ENCODE measurements around the gene GM2A.
"Not testable (repeated sequence)": the region's sequence is repeated elsewhere in the genome, so short reads cannot be mapped to it uniquely, and the experiment has no call there.

Gene GM2A

DNA sequence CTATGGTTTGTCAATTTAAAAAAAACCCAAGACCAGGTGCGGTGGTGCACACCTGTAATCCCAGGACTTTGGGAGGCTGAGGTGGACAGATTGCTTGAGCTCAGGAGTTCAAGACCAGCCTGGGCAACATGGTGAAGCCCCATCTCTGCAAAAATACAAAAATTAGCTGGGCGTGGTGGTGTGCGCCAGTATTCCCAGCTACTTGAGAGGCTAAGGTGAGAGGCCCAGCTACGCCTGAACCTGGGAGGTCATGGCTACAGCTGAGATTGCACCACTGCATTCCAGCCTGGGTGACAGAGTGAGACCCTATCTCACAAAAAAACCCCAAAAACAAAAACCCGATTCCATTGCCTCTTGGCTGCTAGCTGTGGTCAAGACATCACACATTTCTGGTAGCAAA, 2.0 kb downstream of the GM2A start:
- not testable (repeated sequence) for DNase-seq

DNA sequence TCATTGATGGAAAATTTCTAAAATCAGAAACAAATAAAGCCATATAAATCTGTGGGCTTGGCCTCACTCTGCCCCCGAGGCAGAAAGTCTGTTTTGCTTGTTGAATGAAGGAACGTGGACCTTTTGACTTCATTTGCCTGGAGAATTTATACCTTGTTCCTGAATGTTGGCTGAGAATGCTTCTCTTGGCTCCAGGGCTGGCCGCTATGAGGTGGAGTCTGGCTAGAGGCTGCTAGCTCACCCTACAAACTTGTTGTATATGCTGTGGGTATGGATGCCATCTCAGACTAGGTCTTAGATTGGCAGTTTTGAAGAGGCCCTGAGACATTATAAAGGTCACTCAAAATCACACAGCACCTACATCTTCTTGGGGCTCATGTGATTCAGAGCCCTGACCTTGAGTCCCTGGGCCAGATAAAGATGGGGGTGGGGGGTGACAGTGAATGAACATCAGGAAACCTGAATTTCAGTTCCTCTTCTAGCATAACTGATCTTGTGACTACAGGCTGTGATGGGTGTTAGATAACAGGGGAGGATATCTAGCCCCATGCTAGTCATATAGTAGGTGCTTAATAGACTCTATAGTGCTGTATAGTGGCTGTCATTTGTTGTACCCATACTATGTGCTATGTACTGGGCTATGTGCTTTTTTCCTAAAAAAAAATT, 2.8 kb downstream of the GM2A start:
- DNase-seq: no peak

DNA sequence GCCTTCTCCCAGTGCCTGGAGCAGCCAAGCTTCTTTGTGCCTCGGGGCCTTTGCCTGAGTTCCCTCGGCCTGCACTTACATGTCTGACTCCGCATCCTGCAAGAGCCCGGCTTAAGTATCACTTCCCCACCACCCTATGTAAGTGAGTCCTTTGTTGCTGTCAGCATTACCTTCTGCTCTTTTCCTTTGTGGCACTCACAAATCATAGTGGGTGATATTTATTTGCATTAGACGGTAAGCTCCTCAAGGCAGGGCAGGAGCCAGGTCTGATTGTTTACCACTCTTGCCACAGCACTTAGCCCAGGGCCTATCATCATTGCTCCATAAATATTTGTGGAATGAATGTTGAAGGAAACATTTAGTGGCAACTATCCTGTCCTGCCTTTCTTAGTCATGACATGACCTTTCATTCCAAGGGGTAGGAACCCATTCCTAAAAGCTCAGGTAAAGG, 4.8 kb downstream of the GM2A start:
- no peak for DNase-seq

DNA sequence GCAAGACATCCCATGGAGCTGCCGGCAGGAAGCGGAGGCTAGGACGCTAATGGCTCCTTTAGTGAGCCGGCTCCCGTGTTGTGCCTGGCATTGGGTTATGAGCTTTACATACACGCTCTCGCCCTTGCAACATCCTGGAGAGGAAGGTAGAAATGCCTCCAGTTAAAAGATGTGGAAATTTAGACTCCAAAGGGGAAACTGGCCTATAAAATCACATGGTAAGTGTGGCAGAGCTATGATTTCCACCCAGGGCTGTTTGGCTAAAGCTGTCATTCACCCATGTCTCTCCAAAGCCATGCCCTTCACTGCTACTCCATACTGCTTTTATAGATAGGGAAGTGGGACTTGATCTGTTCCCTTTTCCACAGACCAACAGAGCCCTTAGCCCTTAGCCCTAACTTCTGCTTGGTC, 5.2 kb downstream of the GM2A start:
- DNase-seq: no peak

DNA sequence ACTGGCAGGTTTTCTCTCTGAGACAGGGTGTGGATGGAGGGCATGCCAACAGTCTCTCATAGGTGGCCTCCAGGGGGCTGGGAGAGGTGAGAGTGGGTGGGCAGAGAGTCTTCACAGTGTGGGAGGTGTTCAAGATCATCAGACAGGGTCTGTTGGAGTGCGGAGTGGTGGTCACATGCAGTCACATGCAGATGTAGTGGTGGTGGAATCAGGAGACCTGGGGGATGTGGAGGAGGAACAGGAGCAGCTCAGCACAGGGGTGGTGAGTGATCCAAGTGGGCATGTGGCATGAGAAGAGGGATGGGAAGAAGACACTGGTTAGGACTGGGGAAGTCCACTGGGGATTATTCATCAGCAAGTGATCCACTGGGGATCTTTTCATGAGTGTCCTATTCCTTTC, 5.8 kb downstream of the GM2A start:
- no peak for DNase-seq

DNA sequence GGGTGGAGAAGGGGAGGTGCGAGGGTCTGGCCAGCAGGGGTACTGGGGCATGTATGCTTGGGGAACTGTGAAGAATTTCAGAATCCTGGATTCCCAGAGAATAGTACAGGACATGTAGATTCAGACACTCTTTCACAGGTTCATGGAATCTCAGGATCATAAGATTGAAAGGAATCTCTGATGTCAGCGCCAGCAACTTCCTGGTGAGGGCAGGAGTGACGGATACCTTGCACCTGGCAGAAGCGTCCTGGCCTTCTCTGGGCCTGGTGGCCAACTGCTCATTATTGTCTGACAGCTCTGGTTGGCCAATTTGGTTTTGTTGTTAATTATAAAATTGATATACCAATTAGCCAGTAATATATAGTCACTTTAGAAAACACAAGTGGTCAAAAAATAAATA, 6.9 kb downstream of the GM2A start:
- DNase-seq: no peak

DNA sequence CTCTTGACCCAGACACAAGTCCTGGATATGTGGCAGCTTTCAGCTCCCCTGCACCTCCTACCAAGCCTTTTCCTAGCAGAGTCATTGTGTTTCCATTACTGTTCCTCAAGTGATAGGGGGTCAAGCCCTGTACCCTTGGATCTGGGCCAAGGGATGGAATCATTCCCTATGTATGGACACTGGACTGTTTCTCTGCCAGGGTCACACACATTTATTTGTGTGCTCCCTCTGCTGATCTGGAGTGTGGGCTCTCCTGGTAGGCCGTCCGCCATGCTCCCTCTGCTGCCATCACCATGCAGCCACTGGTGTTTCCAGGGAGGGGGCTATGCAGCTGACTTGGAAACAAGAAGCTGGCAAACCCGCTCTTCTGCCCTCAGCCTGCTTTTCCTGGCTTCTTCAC, 9.5 kb downstream of the GM2A start:
- no peak for DNase-seq

DNA sequence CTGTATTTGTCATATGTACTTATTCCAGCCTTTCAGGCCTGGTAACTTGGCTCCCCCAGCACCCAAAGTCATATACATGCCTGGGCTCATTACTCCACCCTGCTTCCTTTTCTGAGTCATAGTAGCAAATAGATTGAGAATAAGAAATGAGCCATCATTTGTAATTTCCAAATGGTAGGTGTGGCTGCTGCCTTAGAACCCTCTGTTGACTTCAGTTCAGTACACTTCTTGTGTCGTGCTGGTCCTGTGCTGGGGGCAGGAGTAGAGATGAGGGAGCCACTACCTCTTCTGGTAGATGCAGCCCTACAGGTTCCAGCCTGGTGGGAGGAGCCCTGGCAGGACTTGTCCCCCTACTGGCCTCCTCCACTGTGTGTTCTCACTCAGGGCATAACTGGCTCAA, 11.1 kb downstream of the GM2A start:
- no peak for DNase-seq

DNA sequence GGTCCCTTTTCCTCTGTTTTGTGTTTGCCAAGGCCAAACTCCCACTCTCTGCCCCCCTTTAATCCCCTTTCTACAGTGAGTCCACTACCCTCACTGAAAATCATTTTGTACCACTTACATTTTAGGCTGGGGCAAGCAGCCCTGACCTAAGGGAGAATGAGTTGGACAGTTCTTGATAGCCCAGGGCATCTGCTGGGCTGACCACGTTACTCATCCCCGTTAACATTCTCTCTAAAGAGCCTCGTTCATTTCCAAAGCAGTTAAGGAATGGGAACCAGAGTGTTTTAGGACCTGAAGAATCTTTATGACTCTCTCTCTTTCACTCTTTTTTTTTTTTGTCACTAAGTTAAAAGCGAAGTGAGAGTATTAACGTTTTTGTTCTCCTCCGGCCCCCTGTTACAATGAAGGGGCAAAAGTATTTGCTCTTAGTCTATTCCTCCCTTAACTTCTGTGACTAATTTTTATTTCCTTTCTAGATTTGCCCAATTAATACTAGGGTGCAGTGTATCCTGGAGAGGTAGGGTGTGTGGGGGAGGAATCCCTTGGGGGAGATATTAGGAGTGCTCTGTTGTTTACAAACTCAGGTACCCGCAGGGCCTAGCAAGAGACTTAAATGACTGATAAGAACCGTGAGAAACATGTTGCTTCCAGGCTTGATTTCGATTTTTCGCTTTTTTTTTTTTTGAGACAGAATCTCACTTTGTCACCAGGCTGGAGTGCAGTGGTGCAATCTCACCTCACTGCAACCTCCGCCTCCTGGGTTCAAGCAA, 14.7 kb downstream of the GM2A start:
- DNase-seq: no peak

DNA sequence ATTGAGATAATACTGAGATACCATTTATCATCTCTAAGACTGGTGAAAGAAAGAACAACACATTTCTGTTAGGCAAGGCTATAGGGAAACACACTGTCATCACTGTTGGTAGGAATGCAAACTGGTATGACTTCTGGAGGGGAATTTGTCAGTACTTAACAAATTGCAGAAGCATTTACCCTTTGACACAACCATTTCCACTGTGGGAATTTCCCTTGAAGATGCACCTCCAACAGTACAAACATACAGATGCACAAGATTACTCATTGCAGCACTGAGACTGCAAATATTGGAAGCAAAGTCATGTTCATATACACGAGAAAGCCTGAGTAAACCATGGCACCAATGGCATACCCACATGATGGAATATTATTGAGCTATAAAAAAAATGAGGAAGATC, 17.6 kb downstream of the GM2A start:
- DNase-seq: no peak

DNA sequence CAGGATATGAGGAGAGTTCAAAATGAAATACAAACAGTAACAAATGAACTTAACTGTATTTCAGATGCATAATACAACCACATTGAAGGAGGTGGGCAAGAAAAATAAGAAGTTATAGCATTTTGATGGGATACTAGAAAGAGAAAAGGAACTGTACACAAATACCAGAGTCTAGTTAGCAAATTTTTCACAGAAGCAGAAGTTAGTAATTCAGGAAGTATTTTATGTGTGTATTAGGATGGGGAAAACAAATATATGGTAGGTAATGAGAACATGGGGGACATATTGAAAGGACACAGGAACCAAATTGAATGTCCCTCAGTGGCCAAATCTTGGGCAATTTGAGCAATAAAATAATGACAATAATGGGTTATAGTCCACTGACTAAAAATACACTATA, 18.4 kb downstream of the GM2A start:
- DNase-seq: no peak

DNA sequence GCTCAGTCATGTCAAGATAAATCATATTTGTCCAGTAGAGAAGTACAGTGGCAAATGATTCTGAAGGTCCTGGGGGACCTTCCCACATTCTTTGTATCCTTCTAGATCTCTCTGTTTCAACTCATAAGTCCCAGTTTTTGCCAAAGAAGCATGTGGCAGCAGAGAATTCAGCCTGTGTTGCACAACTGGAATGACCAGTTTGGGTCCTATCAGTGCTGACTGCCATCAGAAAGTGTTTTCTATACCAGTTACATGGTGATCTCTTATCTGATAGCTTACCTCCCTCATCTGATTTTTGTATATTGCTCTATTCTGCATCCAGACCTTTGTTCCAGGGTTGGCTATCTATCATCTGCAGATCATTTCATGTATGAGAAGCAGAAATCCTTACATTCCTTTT, 21.7 kb downstream of the GM2A start:
- no peak for DNase-seq

DNA sequence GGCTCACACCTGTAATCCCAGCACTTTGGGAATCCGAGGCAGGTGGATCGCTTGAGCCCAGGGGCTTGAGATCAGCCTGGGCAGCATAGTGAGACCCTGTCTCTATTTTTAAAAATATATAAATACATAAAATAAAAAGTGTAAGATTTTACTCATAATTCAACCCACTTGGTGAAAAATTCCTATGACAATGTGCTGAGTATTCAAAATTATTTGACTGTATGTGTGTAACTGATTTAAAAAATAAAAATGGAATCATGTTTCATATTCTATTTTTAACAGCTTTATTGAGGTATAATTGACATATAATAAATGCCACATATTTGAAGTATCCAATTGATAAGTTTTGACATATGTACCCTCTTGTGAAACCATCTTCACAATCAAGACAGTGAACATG, 22.8 kb downstream of the GM2A start:
- DNase-seq: no peak

DNA sequence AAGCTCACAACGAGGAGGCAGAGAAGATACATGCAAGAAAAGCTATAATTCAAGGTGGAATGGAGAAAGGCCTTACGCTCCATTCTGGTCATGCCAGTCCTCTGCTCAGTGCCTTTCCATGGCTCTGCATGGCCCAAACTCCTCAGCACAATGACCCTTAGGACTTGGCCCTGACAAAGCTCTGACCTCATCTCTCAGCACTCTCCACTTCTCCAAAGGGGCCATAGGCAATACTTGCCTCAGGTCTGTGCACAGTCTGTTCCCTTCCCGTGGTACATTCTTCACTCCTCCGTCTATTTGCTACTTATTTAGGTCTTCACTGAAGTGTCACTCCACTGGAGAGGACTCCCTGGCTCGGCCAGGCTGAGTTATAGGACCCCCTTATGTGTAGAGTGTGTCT, 25.9 kb downstream of the GM2A start:
- DNase-seq: no peak

DNA sequence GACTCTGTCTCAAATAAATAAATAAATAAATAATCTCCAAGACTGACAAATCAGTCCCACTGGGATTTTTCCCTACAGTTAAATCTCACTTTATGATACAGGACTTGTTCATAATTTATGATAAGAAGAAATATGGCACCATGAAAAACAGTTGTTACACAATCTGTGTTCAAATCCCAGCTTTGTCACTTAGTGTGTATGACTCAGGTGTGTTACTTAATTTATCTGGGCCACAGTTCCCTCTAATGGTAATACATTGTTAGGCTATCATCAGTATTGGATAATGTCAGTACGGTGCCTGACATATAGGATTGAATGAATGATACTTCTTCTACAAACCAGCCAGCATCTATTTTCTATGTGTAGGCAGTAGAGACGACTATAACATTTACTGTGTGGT, 27.5 kb downstream of the GM2A start:
- DNase-seq: no peak

DNA sequence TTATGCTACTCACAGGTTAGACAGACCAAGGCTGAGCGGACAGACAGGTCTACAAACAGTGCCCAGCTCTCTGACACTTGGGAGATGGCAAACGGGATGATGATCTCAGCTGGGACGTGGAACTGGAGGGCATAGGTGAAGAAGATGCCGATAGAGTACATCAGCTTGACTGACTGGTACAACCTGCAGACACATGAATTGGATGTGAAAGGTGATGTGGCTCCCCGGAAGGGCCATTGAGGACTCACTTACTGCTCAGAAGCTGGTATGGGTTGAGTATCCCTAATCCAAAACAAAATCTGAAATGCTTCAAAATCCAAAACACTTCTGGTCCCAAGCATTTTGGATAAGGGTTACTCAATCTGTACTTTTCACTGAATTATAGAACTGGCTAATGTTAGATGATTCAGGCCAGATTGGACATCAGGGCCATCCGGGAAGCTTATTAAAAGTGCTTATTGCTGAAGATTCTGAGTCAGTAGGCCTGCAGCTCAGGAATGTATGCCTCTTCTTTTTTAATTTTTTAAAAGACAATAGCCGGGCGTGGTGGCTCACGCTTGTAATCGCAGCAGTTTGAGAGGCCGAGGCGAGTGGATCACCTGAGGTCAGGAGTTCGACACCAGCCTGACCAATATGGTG, 28.1 kb downstream of the GM2A start:
- DNase-seq: no peak

DNA sequence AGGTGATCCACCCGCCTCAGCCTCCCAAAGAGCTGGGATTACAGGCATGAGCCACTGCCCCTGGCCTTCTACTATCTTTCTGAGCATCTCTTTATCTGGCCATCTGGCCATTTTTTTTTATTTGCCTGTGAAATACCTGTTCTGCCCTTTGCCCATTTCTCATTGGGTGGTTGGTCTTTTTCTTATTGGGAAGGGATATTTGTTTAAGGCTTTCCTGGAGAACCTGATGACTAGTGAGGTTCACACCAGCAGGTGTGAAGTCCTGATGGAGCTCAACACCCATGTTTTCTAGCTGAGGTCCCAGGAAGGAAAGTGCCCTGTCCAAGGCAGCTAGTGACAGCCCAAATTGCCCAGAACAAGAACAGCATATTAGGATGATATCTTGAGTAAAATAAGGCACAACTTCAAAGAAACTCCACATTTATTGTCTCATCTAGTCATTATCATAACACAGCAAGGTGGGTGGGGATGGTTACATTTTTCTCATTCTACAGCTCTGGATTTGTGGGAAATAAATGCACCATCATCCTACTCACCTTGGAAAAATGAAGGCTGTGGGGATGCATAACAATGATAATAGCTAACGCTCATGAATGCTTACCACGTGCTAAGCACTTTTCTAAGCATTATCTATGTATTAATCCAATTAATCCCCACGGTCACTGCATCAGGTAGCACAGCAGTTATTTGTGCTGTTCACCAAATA, 30.3 kb downstream of the GM2A start:
- no peak for DNase-seq

DNA sequence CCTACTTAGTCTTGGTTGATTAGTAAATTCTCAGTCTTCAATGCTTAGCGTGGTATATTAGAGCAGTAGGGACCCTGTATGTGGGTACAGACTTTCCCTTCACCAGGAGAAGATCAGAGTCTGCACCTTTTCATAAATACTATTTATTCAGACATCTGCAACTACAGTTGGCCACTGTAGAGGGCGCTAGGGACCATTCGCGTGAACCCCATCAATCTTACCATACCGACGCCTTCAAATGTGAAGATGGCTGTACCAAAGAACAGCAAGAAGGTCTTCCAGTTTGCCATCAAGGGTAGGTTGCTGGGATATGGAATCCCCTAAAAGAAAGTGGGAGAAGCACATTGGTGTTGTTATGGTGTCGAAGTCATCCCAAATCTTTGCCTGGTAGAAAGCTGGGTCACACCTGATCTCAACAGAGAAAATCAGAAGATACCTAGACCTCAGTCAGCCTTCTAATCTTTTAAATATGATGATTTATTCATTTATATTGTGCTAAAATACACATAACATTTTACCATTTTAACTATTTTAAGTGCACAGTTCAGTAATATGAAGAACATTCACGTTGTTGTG, 31.5 kb downstream of the GM2A start:
- no peak for DNase-seq

DNA sequence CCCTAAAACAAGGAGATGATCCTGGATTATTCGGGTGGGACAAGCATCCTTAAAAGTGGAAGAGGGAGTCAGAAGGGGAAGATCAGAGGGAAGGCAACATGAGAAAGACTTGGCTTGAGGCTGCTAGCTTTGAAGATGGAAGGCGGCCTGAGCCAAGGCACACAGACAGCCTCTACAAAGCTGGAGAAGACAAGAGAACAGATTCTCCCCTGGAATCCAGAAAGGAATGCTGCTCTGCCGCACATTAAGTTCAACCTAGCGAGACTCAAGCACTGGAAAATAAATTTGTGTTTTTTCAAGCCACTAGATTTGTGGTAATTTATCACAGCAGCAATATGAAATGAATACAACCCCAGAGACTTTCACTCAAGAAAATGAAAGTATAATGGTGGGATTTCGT, 32.7 kb downstream of the GM2A start:
- no peak for DNase-seq

DNA sequence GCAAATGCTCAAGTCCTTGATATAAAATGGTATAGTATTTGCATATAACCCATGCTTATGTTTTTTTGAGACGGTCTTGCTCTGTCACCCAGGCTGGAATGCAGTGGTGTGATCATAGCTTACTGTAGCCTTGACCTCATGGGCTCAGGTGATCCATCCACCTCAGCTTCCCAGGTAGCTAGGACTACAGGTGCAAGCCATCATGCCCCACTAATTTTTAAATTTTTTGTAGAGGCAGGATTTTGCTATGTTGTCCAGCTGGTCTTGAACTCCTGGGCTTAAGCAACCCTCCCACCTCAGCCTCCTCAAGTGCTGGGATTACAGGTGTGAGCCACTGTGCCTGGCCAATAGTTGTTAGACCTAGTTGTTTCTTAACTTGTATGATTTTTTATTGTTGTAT, 33.3 kb downstream of the GM2A start:
- DNase-seq: no peak

DNA sequence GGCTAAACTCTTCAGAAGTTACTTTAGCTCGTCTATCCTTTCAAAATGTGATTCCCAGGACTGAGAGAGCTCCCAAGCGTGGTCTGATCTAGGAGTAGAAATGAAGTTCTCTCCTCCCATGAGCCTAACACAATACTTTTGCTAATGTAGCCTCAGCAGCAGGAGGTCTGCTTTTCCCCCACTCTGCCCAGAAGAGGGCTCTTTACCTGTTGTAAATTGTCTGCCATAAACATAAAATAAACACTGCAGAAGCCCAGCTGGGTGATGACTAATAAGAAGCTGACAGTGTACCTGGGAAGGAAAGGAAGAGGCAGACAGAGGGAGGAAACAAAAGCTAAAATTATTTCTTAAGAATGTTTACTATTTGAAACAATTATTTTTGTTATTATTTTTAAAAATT, 35.2 kb downstream of the GM2A start:
- peak; percentile 28 for DNase-seq

DNA sequence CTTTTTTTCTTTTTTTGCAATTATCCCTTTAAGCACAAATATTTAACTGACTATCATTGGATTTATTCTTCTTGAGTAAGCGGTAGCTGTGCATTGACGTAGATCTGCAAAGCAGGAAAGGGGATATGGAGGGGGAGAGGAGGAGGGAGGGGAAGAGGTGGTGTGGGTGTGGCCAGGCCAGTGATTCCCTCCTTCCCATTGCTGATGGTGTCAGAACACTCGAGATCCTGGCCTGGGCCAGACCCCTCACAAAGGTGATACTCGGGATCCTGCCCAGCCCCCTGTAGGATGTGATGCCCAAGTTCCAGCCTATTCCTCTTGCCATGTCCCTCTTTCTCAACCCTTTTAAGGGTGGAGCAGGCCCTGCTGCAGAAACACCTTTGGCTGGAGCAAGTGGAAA, 40.6 kb downstream of the GM2A start:
- DNase-seq: no peak

DNA sequence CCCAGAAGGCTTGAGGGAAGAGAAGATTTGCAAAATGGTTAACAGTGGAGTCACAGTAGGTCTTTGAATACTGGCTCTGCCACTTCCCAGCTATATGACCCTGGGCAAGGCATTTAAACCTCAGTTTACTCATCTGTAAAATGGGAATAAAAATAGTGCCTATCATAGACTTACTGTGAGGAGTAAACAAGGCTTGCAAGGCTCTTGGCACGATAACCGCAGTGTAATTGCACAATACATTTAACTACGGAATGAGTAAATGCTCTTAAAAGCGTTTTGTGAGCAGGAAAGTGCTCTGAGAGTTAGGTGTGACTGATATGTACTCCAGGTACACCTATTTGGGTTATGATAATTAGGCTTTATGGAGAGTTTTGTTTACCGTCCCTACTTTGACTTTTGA, 42.2 kb downstream of the GM2A start:
- DNase-seq: no peak

Measured in DMS79 treated with DMSO at 0.1 percent for 48 hours (cell line).